Tibial nerve (tissue), 4 donors: Measurements from ENCODE around the gene PTPN3. TPM values are rescaled to one million over a fixed set of nuclear protein-coding genes. Genes with fewer than 3 reads are reported as not detected.
A peak's percentile ranks its signal among the peaks of the same experiment; 100 is the strongest.

Source experiments
- DNase-seq, 2 donors: peaks; one replicate each; pipeline ENCODE4 v3.0.0-alpha.2; 2019; ENCODE audit warnings: low spot score in 2 of 2
- H3K27ac ChIP-seq, 4 donors: fragments of 200-600 bp; sonication (generic) in 3 of 4; one replicate each; pipeline ENCODE4 v1.5.1; 2017 to 2019; ENCODE audit warnings: mild to moderate bottlenecking in 1 of 4
- H3K27me3 ChIP-seq, 2 donors: fragments of 200-600 bp; sonication (generic) in 1 of 2; one replicate each; pipeline versions ENCODE4 v1.5.1 to v1.6.0; 2017 to 2019
- H3K36me3 ChIP-seq, 3 donors: fragments of 200-600 bp; sonication (generic); one replicate each; pipeline ENCODE4 v1.5.1; 2018 to 2019
- H3K4me1 ChIP-seq, 4 donors: fragments of 200-600 bp; sonication (generic) in 3 of 4; one replicate each; pipeline ENCODE4 v1.5.1; 2017 to 2019
- H3K4me3 ChIP-seq, 4 donors: fragments of 200-600 bp; sonication (generic) in 3 of 4; one replicate each; pipeline ENCODE4 v1.5.1; 2017 to 2019; ENCODE audit warnings: mild to moderate bottlenecking in 1 of 4, moderate library complexity in 1 of 4
- H3K9me3 ChIP-seq, 4 donors: fragments of 200-600 bp; sonication (generic) in 3 of 4; one replicate each; pipeline ENCODE4 v1.5.1; 2017 to 2019
- CTCF ChIP-seq, 5 experiments: fragments of 200-600 bp in 3 of 5; fragments of 450-650 bp in 2 of 5; sonication (generic) in 3 of 5; IDR thresholded peaks; one replicate each; pipeline ENCODE4 v1.5.1; 2016 to 2019; ENCODE audit warnings: antibody characterized with exemption in 5 of 5, mild to moderate bottlenecking in 3 of 5, moderate library complexity in 2 of 5
- EP300 ChIP-seq, 2 donors: sonication (generic); formaldehyde crosslinking; IDR thresholded peaks; one replicate each; pipeline ENCODE4 v1.6.1; 2017; ENCODE audit warnings: antibody characterized with exemption in 2 of 2, mild to moderate bottlenecking in 1 of 2
- POLR2A ChIP-seq, 2 donors: fragments of 450-650 bp; IDR thresholded peaks; one replicate each; pipeline ENCODE4 v1.6.1; 2017; ENCODE audit warnings: antibody characterized with exemption in 2 of 2, mild to moderate bottlenecking in 2 of 2, moderate library complexity in 2 of 2
- WGBS, 2 donors: methylation state at CpG; one replicate each; pipeline ENCODE4 v1.1.5; 2018; 5-methylcytosine and 5-hydroxymethylcytosine counted together
- total RNA-seq, 4 donors: library from RNA; depleted of rRNA; stranded (reverse); fragments of >200 nt; gene quantifications; one replicate each; pipeline ENCODE4 v1.1.0, GENCODE V29; 2016

PTPN3 gene
- total RNA-seq, 4 donors from 2014 or later: 1.3 to 3.3 (median 1.8) TPM

GRCh38 chr9:109477258-109478050 lies 20.7 kb downstream of the PTPN3 start:
- Histone ChIP-seq H3K4me1 (no peaks in the 10 kb centered on the region), H3K36me3 (no peaks in the 10 kb centered on the region), H3K9me3 (no peaks in the 10 kb centered on the region), H3K27me3 (no peaks in the 10 kb centered on the region), H3K27ac (peak overlapping the region in 1 of 4 donors; percentile 43), H3K4me3 (no peak overlapping the region)
- no peak for DNase-seq
- no peak for TF ChIP-seq POLR2A (IDR thresholded peaks at IDR 0.05)
- no peak for TF ChIP-seq EP300 (IDR thresholded peaks at IDR 0.05)
- no peak for TF ChIP-seq CTCF (IDR thresholded peaks at IDR 0.05)
- 67 to 71% methylated on average over 8 to 11 of the region's 11 CpGs for WGBS, 2 donors

GRCh38 chr9:109476642-109477257 lies 21.4 kb downstream of the PTPN3 start:
- Histone ChIP-seq H3K9me3 (no peaks in the 10 kb centered on the region), H3K4me1 (no peaks in the 10 kb centered on the region), H3K4me3 (no peak overlapping the region), H3K27ac (peak overlapping the region in 1 of 4 donors; percentile 43), H3K27me3 (no peaks in the 10 kb centered on the region), H3K36me3 (no peaks in the 10 kb centered on the region)
- WGBS, 2 donors: 76 to 83% methylated on average over 8 of the region's 8 CpGs
- TF ChIP-seq EP300 (IDR thresholded peaks at IDR 0.05) (no peak), CTCF (IDR thresholded peaks at IDR 0.05) (no peak), POLR2A (IDR thresholded peaks at IDR 0.05) (no peak)
- no peak for DNase-seq

- DNase-seq: peak in 1 of 2 donors; percentile 24
- H3K4me1 ChIP-seq: no peaks in the 10 kb centered on the region
- 57 to 67% methylated on average over 7 of the region's 7 CpGs for WGBS, 2 donors
Observed at GRCh38 chr9:109475526-109475925, 22.6 kb downstream of the PTPN3 start.

GRCh38 chr9:109474944-109475343 lies 23.2 kb downstream of the PTPN3 start:
- H3K27me3 ChIP-seq: no peaks in the 10 kb centered on the region
- 74 to 77% methylated on average over 2 of the region's 2 CpGs for WGBS, 2 donors
- no peaks in the 10 kb centered on the region for H3K9me3 ChIP-seq
- peak overlapping the region in 1 of 4 donors; percentile 50 for H3K27ac ChIP-seq
- no peak overlapping the region for H3K4me3 ChIP-seq
- TF ChIP-seq CTCF (IDR thresholded peaks at IDR 0.05) (no peak), POLR2A (IDR thresholded peaks at IDR 0.05) (no peak), EP300 (IDR thresholded peaks at IDR 0.05) (no peak)
- H3K4me1 ChIP-seq: peaks cover 0 to 1% (median 0%) of the 10 kb centered on the region in 4 donors
- no peak for DNase-seq
- no peaks in the 10 kb centered on the region for H3K36me3 ChIP-seq

More at GRCh38 chr9:109475526-109475925, 22.6 kb downstream of the PTPN3 start:
- H3K4me3 ChIP-seq: no peak overlapping the region
- H3K27ac ChIP-seq: peak overlapping the region in 1 of 4 donors; percentile 50
- no peaks in the 10 kb centered on the region for H3K9me3 ChIP-seq
- H3K36me3 ChIP-seq: no peaks in the 10 kb centered on the region
- TF ChIP-seq CTCF (IDR thresholded peaks at IDR 0.05) (no peak), POLR2A (IDR thresholded peaks at IDR 0.05) (no peak), EP300 (IDR thresholded peaks at IDR 0.05) (peak in 1 of 2 donors; percentile 24)
- H3K27me3 ChIP-seq: no peaks in the 10 kb centered on the region

GRCh38 chr9:109474170-109474569 lies 23.9 kb downstream of the PTPN3 start:
- no peak overlapping the region for H3K27ac ChIP-seq

More at GRCh38 chr9:109474170-109474569, 23.9 kb downstream of the PTPN3 start:
- H3K4me3 ChIP-seq: no peak overlapping the region
- WGBS, 2 donors: 84 to 86% methylated on average over 7 of the region's 7 CpGs
- no peak for DNase-seq
- TF ChIP-seq CTCF (IDR thresholded peaks at IDR 0.05) (no peak), EP300 (IDR thresholded peaks at IDR 0.05) (no peak), POLR2A (IDR thresholded peaks at IDR 0.05) (no peak)
- no peaks in the 10 kb centered on the region for H3K36me3 ChIP-seq
- no peaks in the 10 kb centered on the region for H3K9me3 ChIP-seq
- H3K4me1 ChIP-seq: peaks cover 0 to 3% (median 0%) of the 10 kb centered on the region in 4 donors
- no peaks in the 10 kb centered on the region for H3K27me3 ChIP-seq
